H9 (cell line): ENCODE data around the gene IGSF1. TPM values are rescaled to one million over a fixed set of nuclear protein-coding genes. Genes with fewer than 3 reads are reported as not detected.

Experiments
- DNase-seq: peaks from one replicate; pipeline ENCODE4 v3.0.0-alpha.2; 2017
- H2AFZ ChIP-seq: one replicate; pipeline ENCODE4 v1.6.1; 2013; ENCODE audit warnings: mild to moderate bottlenecking, low read length, control low read depth, moderate library complexity
- H2AK5ac ChIP-seq: 2 replicates; pipeline ENCODE4 v1.6.1; 2013; ENCODE audit warnings: low read length, control low read depth, mixed read lengths; ENCODE audit not compliant: insufficient read length
- H2BK120ac ChIP-seq: one replicate; pipeline ENCODE4 v1.6.1; 2013; ENCODE audit warnings: low read depth, mild to moderate bottlenecking, low read length, control low read depth, inconsistent platforms; ENCODE audit not compliant: poor library complexity, severe bottlenecking
- H2BK12ac ChIP-seq: 2 replicates; pipeline ENCODE4 v1.6.1; 2013; ENCODE audit warnings: low read length, control low read depth, mixed read lengths, low read depth; ENCODE audit not compliant: insufficient read length
- H2BK15ac ChIP-seq: 2 replicates; pipeline ENCODE4 v1.6.1; 2013; ENCODE audit warnings: low read depth, low read length, control low read depth
- H2BK20ac ChIP-seq: one replicate; pipeline ENCODE4 v1.6.1; 2013; ENCODE audit warnings: low read depth, mild to moderate bottlenecking, low read length, control low read depth, inconsistent platforms; ENCODE audit not compliant: poor library complexity, severe bottlenecking
- H2BK5ac ChIP-seq: 2 replicates; pipeline ENCODE4 v1.6.1; 2013; ENCODE audit warnings: low read length, control low read depth, mixed read lengths; ENCODE audit not compliant: insufficient read length
- H3K14ac ChIP-seq: 2 replicates; pipeline ENCODE4 v1.6.1; 2013; ENCODE audit warnings: low read length, control low read depth; ENCODE audit not compliant: insufficient read depth
- H3K18ac ChIP-seq: 2 replicates; pipeline ENCODE4 v1.6.1; 2013; ENCODE audit warnings: low read depth, mild to moderate bottlenecking, mixed read lengths, low read length, control low read depth; ENCODE audit not compliant: insufficient read length
- H3K23ac ChIP-seq: 2 replicates; pipeline ENCODE4 v1.6.1; 2013; ENCODE audit warnings: low read length, control low read depth, mixed read lengths, low read depth; ENCODE audit not compliant: insufficient read length
- H3K23me2 ChIP-seq: 2 replicates; pipeline ENCODE4 v1.6.1; 2013; ENCODE audit warnings: low read depth, mild to moderate bottlenecking, mixed read lengths, low read length, control low read depth; ENCODE audit not compliant: insufficient read length, poor library complexity, severe bottlenecking
- H3K27ac ChIP-seq: 2 replicates; pipeline ENCODE4 v1.5.1; 2013; ENCODE audit warnings: low read length, control low read depth, mixed read lengths, low read depth; ENCODE audit not compliant: insufficient read length
- H3K27me3 ChIP-seq: 2 replicates; pipeline ENCODE4 v1.6.1; 2013; ENCODE audit warnings: low read length, control low read depth, inconsistent platforms; ENCODE audit not compliant: insufficient read depth
- H3K4ac ChIP-seq: 2 replicates; pipeline ENCODE4 v1.6.1; 2013; ENCODE audit warnings: low read depth, mild to moderate bottlenecking, control low read depth, inconsistent platforms, low read length, moderate library complexity
- H3K4me1 ChIP-seq: 2 replicates; pipeline ENCODE4 v1.6.1; 2013; ENCODE audit warnings: low read length, control low read depth, inconsistent platforms; ENCODE audit not compliant: insufficient read depth
- H3K4me2 ChIP-seq: 2 replicates; pipeline ENCODE4 v1.6.1; 2013; ENCODE audit warnings: low read length, control low read depth, mixed read lengths; ENCODE audit not compliant: insufficient read length, insufficient read depth
- H3K56ac ChIP-seq: 2 replicates; pipeline ENCODE4 v1.6.1; 2013; ENCODE audit warnings: low read depth, mild to moderate bottlenecking, mixed read lengths, low read length, control low read depth; ENCODE audit not compliant: insufficient read length
- H3K79me1 ChIP-seq: 2 replicates; pipeline ENCODE4 v1.6.1; 2013; ENCODE audit warnings: low read depth, mild to moderate bottlenecking, moderate library complexity, low read length, control low read depth, inconsistent platforms; ENCODE audit not compliant: insufficient read depth, poor library complexity, severe bottlenecking
- H3K79me2 ChIP-seq: 2 replicates; pipeline ENCODE4 v1.6.1; 2013; ENCODE audit warnings: low read length, control low read depth, inconsistent platforms; ENCODE audit not compliant: insufficient read depth
- H3K9ac ChIP-seq: 2 replicates; pipeline ENCODE4 v1.6.1; 2013; ENCODE audit warnings: low read length, control low read depth, mixed read lengths; ENCODE audit not compliant: insufficient read length; ENCODE audit errors: extremely low read depth
- H3K9me3 ChIP-seq: one replicate; pipeline ENCODE4 v1.6.1; 2013; ENCODE audit warnings: low read depth, low read length, inconsistent platforms; ENCODE audit not compliant: control insufficient read depth
- H3T11ph ChIP-seq: one replicate; pipeline ENCODE4 v1.6.1; 2013; ENCODE audit warnings: mild to moderate bottlenecking, low read length, control low read depth, inconsistent platforms
- H4K20me1 ChIP-seq: one replicate; pipeline ENCODE4 v1.6.1; 2013; ENCODE audit not compliant: control insufficient read depth, insufficient read length, insufficient read depth
- H4K5ac ChIP-seq: 2 replicates; pipeline ENCODE4 v1.6.1; 2013; ENCODE audit warnings: low read depth, mild to moderate bottlenecking, mixed read lengths, low read length, control low read depth; ENCODE audit not compliant: insufficient read length
- H4K8ac ChIP-seq: replicated peaks from 2 replicates; pipeline ENCODE4 v1.6.1; 2013; ENCODE audit warnings: low read length, control low read depth, mixed read lengths, low read depth; ENCODE audit not compliant: insufficient read length
- H4K91ac ChIP-seq: 2 replicates; pipeline ENCODE4 v1.6.1; 2013; ENCODE audit warnings: low read depth, mild to moderate bottlenecking, moderate library complexity, mixed read lengths, low read length, control low read depth; ENCODE audit not compliant: insufficient read length
- H3K27ac Mint-ChIP-seq, 3 experiments: 2 replicates in 2 of 3; 3 replicates in 1 of 3; pipeline ENCODE4 v1.8.0; 2020 to 2021; ENCODE audit warnings: mixed read lengths in 3 of 3, mild to moderate bottlenecking in 1 of 3, moderate library complexity in 1 of 3
- H3K27me3 Mint-ChIP-seq: 2 replicates; pipeline ENCODE4 v1.8.0; 2021; ENCODE audit warnings: low read depth, mild to moderate bottlenecking, moderate library complexity, mixed read lengths
- H3K36me3 Mint-ChIP-seq, 3 experiments: 2 replicates in 2 of 3; 3 replicates in 1 of 3; pipeline ENCODE4 v1.8.0; 2020 to 2021; ENCODE audit warnings: low read depth in 3 of 3, mixed read lengths in 3 of 3; ENCODE audit not compliant: insufficient read depth in 1 of 3
- H3K4me1 Mint-ChIP-seq, 2 experiments: 2 replicates each; pipeline ENCODE4 v1.8.0; 2020; ENCODE audit warnings: mixed read lengths in 2 of 2
- H3K4me3 Mint-ChIP-seq, 2 experiments: 2 replicates in 1 of 2; 3 replicates in 1 of 2; pipeline ENCODE4 v1.8.0; 2020 to 2021; ENCODE audit warnings: mild to moderate bottlenecking in 2 of 2, mixed read lengths in 2 of 2, moderate library complexity in 1 of 2
- H3K9me3 Mint-ChIP-seq, 2 experiments: 2 replicates in 1 of 2; 3 replicates in 1 of 2; pipeline ENCODE4 v1.8.0; 2020; ENCODE audit warnings: mild to moderate bottlenecking in 2 of 2, mixed read lengths in 2 of 2, moderate library complexity in 1 of 2
- whole genome bisulfite sequencing: extraction: QIAGEN DNeasy Blood & Tissue Kit; methylation state at CpG from one replicate; pipeline ENCODE4 v1.1.7; 2013; ENCODE audit warnings: missing lambda C conversion rate, low lambda C conversion rate, mixed read lengths; ENCODE audit not compliant: insufficient read length; ENCODE audit errors: extremely low coverage; 5-methylcytosine and 5-hydroxymethylcytosine counted together
- total RNA-seq: library from RNA; stranded (reverse); gene quantifications from 2 replicates; pipeline ENCODE4 v1.2.1, GENCODE V29; 2021
- TF ChIP-seq, protein P1 (sequence below): fragments of 200-600 bp; sonication (generic); conservative IDR thresholded peaks from 3 replicates; pipeline ENCODE4 v1.8.0; 2021; ENCODE audit warnings: antibody characterized with exemption, mild to moderate bottlenecking

IGSF1 gene
- total RNA-seq, 1 experiment from 2014 or later, result 12.5 TPM

DNA sequence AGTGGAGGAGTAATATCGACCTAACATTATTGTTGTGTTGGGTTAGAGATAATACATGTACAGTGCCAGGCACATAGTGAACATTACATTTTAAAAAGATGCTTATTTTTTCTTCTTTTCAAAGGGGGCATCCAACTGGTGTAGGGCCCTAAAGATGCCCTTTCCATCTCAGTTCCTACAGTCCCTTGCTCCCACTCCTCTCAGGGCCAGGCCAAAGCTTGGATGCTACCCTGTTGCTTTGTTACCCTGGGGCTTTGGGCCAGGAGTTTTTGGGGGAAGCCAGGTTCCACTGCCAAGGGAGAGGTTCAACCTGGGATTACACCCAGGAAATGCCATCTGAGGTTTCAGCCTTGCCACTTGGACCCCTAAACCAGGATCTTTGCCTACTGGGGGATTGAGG, 918 bp downstream of the IGSF1 start:
- Mint-ChIP-seq H3K36me3 (peaks cover 6 to 26% (median 9%) of the 10 kb centered on the region in 3 experiments; a peak in 5 of 7 replicates), H3K27me3 (no peaks in the 10 kb centered on the region), H3K4me3 (peak overlapping the region; percentile 76 to 86), H3K9me3 (no peaks in the 10 kb centered on the region), H3K4me1 (peaks cover 66 to 69% of the 10 kb centered on the region in 2 experiments), H3K27ac (peak overlapping the region in 2 of 3 experiments; percentile 51 to 76; a peak in 2 of 7 replicates)
- H3K4me2 ChIP-seq, result peak overlapping the region; percentile 66
- no peak overlapping the region for H2AK5ac ChIP-seq
- TF ChIP-seq, protein P1, sequence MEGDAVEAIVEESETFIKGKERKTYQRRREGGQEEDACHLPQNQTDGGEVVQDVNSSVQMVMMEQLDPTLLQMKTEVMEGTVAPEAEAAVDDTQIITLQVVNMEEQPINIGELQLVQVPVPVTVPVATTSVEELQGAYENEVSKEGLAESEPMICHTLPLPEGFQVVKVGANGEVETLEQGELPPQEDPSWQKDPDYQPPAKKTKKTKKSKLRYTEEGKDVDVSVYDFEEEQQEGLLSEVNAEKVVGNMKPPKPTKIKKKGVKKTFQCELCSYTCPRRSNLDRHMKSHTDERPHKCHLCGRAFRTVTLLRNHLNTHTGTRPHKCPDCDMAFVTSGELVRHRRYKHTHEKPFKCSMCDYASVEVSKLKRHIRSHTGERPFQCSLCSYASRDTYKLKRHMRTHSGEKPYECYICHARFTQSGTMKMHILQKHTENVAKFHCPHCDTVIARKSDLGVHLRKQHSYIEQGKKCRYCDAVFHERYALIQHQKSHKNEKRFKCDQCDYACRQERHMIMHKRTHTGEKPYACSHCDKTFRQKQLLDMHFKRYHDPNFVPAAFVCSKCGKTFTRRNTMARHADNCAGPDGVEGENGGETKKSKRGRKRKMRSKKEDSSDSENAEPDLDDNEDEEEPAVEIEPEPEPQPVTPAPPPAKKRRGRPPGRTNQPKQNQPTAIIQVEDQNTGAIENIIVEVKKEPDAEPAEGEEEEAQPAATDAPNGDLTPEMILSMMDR, result no peak
- no peaks in the 10 kb centered on the region for H3K79me1 ChIP-seq
- H4K5ac ChIP-seq, result no peak overlapping the region
- no peak overlapping the region for H4K8ac ChIP-seq
- H3K56ac ChIP-seq, result no peak overlapping the region
- WGBS, result no CpG with 5 or more reads among the region's 1 CpG
- no peak overlapping the region for H2BK12ac ChIP-seq
- no peak overlapping the region for H3K9ac ChIP-seq
- H3K4ac ChIP-seq, result no peak overlapping the region
- peaks cover 20% of the 10 kb centered on the region for H3K4me1 ChIP-seq
- no peak overlapping the region for H3K14ac ChIP-seq
- H3K27me3 ChIP-seq, result no peaks in the 10 kb centered on the region
- H3T11ph ChIP-seq, result no peak overlapping the region
- H3K23ac ChIP-seq, result no peak overlapping the region
- H2BK20ac ChIP-seq, result no peak overlapping the region
- no peak overlapping the region for H2BK120ac ChIP-seq
- H2BK15ac ChIP-seq, result no peak overlapping the region
- peaks cover 9% of the 10 kb centered on the region for H3K23me2 ChIP-seq
- no peaks in the 10 kb centered on the region for H4K20me1 ChIP-seq
- no peak overlapping the region for H2AFZ ChIP-seq
- no peaks in the 10 kb centered on the region for H3K9me3 ChIP-seq
- H3K27ac ChIP-seq, result no peak overlapping the region
- no peak overlapping the region for H4K91ac ChIP-seq
- peak overlapping the region; percentile 53 for H3K18ac ChIP-seq
- no peaks in the 10 kb centered on the region for H3K79me2 ChIP-seq
- no peak overlapping the region for H2BK5ac ChIP-seq
- no peak for DNase-seq
